ENCODE results near the gene GIMAP5.

DNA sequence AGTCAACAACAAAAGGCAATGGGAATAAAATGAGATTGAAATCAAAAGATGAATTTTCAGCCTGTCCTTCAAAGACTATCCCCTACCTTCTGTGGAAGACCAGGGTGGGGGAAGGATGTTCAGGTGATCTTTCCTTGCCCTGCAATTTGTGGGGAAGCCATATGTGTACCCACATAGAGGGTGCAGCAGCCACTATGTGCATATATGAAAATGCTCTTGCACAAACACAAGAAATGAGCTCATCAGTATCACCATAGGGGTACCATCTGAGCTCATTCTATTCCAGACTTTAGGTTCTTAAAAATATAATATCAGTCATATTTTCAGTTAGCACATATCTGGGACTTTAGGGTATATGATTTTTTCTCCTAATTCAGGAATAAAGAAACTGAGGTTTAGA is 17.7 kb downstream of the GIMAP5 start:
- TF ChIP-seq CTCF (IDR thresholded peaks at IDR 0.05; ENCODE audit: low read depth, low read length, poor library complexity, severe bottlenecking) (no peak), EZH2phosphoT487 (IDR thresholded peaks at IDR 0.05; ENCODE audit: borderline replicate concordance, low read length) (no peak)
